GM18873 (cell line): Measurements from ENCODE around the gene FAS.

Experiments used
- ATAC-seq: cut with Tn5 transposase; IDR thresholded peaks from one replicate; pipeline ENCODE4 v1.9.1; 2021; ENCODE audit warnings: mild to moderate bottlenecking, moderate library complexity, moderate number of reproducible peaks; ENCODE audit not compliant: unreplicated experiment, low FRiP score

Gene FAS

GRCh38 chr10:88968391-88968790 lies 22.2 kb upstream of the FAS start:
- no peak for ATAC-seq

- no peak for ATAC-seq
Measured at GRCh38 chr10:88971221-88972061, 19.2 kb upstream of the FAS start.

- ATAC-seq: no peak
Measured at GRCh38 chr10:88974012-88974411, 16.6 kb upstream of the FAS start.

- ATAC-seq: no peak
Measured at GRCh38 chr10:88974446-88975376, 15.9 kb upstream of the FAS start.

GRCh38 chr10:88975377-88975720 lies 15.2 kb upstream of the FAS start:
- ATAC-seq: no peak

GRCh38 chr10:88978463-88978862 lies 12.1 kb upstream of the FAS start:
- ATAC-seq: no peak

GRCh38 chr10:88979153-88979562 lies 11.4 kb upstream of the FAS start:
- ATAC-seq: no peak

GRCh38 chr10:88979603-88980002 lies 11.0 kb upstream of the FAS start:
- ATAC-seq: no peak

- ATAC-seq: no peak
Measured at GRCh38 chr10:88980247-88980646, 10.4 kb upstream of the FAS start.

- no peak for ATAC-seq
Measured at GRCh38 chr10:88980800-88981199, 9.8 kb upstream of the FAS start.

GRCh38 chr10:88981435-88981834 lies 9.2 kb upstream of the FAS start:
- no peak for ATAC-seq

GRCh38 chr10:88982366-88982765 lies 8.2 kb upstream of the FAS start:
- ATAC-seq: no peak

- no peak for ATAC-seq
Measured at GRCh38 chr10:88983206-88983605, 7.4 kb upstream of the FAS start.

GRCh38 chr10:88983939-88984338 lies 6.7 kb upstream of the FAS start:
- ATAC-seq: no peak

GRCh38 chr10:88984525-88984924 lies 6.1 kb upstream of the FAS start:
- no peak for ATAC-seq

- ATAC-seq: no peak
Measured at GRCh38 chr10:88986549-88987242, 3.9 kb upstream of the FAS start.

- no peak for ATAC-seq
Measured at GRCh38 chr10:88987243-88987725, 3.3 kb upstream of the FAS start.

GRCh38 chr10:88987840-88988239 lies 2.8 kb upstream of the FAS start:
- no peak for ATAC-seq

- no peak for ATAC-seq
Measured at GRCh38 chr10:88989423-88989822, 1.2 kb upstream of the FAS start.

- peak; percentile 11 for ATAC-seq
Measured at GRCh38 chr10:88989824-88990383, 694 bp upstream of the FAS start.
